Left lung (tissue), 10 donors: ENCODE results near the gene FAM241A. TPM values are rescaled to one million over a fixed set of nuclear protein-coding genes. Genes with fewer than 3 reads are reported as not detected.

Experiments
- ATAC-seq: fragments of 200-7000 bp; cut with Tn5 transposase; one replicate; pipeline ENCODE4 v1.9.1; 2020; ENCODE audit warnings: moderate library complexity
- DNase-seq, 4 donors: peaks; one replicate each; pipeline ENCODE4 v3.0.0-alpha.2; 2013 to 2020
- H3K27ac ChIP-seq, 2 donors: fragments of 200-600 bp; sonication (generic) in 1 of 2; one replicate each; pipeline versions ENCODE4 v1.5.0 to v1.8.0; 2020 to 2021
- H3K27me3 ChIP-seq, 2 donors: fragments of 200-600 bp; sonication (generic) in 1 of 2; one replicate each; pipeline versions ENCODE4 v1.5.0 to v1.8.0; 2020 to 2021
- H3K36me3 ChIP-seq, 2 donors: fragments of 200-600 bp; sonication (generic) in 1 of 2; one replicate each; pipeline versions ENCODE4 v1.5.0 to v1.8.0; 2020 to 2021
- H3K4me1 ChIP-seq, 2 donors: fragments of 200-600 bp; one replicate each; pipeline ENCODE4 v1.8.0; 2021
- H3K4me3 ChIP-seq, 2 donors: fragments of 200-600 bp; sonication (generic) in 1 of 2; one replicate each; pipeline versions ENCODE4 v1.5.0 to v1.8.0; 2020 to 2021; ENCODE audit warnings: mild to moderate bottlenecking in 1 of 2
- H3K9me3 ChIP-seq, 2 donors: fragments of 200-600 bp; sonication (generic) in 1 of 2; one replicate each; pipeline versions ENCODE4 v1.5.0 to v1.8.0; 2020 to 2021
- intact Hi-C, 2 donors: fragments of 100-400 bp; cut with DNase I; formaldehyde crosslinking; loops; one replicate each; pipeline versions ENCODE4 v1.11.2 to v1.14.2; 2022
- polyA plus RNA-seq, 6 donors: library from polyadenylated mRNA; unstranded; fragments of 120-200 nt; gene quantifications; one replicate each; pipeline ENCODE4 v1.2.1, GENCODE V29; 2013; ENCODE audit not compliant: insufficient read length in 6 of 6
- total RNA-seq, 2 donors: library from RNA; stranded (reverse); fragmentation: NEBNext Ultra II Directional; extraction: Animal tissue kit (Norgen Biotek cat#: 25700); gene quantifications; one replicate each; pipeline ENCODE4 v1.2.1, GENCODE V29; 2021
- TF ChIP-seq, protein P1 (sequence below), 2 donors: fragments of 200-600 bp; sonication (generic) in 1 of 2; IDR thresholded peaks; one replicate each; pipeline versions ENCODE4 v1.5.0 to v1.8.0; 2021; ENCODE audit warnings: antibody characterized with exemption in 2 of 2
- donor health status: DM: no; HTN: yes; CAD: no.
- donor health status: DM: no; HTN: no; CAD: no.

FAM241A gene
- total and polyA plus RNA-seq, 8 donors: 2.6 to 5.0 (median 3.0) TPM

DNA sequence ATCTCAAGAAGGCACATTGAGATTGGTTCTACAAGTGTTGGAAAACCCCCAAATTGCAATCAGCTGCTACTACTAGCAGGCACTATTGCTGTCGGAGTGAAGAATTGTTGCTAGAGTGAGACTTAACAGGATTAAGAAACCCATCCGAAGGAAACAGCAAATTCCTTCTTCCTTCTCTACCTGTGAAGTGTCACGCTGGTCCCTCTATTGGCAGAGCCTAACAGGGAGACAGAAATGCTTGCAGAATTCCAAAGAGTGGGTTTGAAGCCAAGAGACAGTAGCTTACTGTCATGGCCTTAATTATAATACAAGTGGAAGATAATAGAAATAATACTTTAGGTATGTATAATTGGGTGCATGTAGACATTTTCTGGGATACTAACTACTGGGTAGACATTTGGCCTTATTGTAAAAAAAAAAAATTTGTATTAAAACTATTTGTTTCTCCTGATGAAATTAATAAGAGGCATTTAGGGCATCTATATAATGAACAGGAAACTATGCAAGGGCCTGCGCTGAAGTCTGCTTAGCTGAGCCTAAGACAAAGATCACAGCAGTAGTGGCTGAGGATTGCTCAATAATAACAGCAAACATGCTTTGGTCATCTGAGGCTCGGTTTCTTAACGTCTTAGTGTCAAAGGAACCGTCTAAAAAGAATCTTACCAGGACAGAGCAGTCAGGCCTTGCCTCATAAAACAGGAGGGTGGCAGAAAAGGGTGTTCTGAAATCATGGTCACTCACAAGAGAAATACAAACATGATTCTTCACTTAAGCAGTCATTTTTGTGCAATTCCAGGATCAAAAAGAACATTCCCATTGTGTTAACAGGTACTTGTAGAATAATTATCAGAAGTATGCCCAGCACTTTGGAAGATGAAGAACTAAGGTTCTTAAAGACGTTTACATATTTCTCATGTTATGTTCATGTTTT, 40.8 kb downstream of the FAM241A start:
- peaks cover 0 to 14% of the 10 kb centered on the region in 2 donors for H3K4me1 ChIP-seq
- peaks cover 0 to 5% of the 10 kb centered on the region in 2 donors for H3K36me3 ChIP-seq
- no peaks in the 10 kb centered on the region for H3K9me3 ChIP-seq
- no peak overlapping the region for H3K27ac ChIP-seq
- ATAC-seq (peak; percentile 89), DNase-seq (no peak)
- intact Hi-C loops: no loop called here
- TF ChIP-seq, protein P1, sequence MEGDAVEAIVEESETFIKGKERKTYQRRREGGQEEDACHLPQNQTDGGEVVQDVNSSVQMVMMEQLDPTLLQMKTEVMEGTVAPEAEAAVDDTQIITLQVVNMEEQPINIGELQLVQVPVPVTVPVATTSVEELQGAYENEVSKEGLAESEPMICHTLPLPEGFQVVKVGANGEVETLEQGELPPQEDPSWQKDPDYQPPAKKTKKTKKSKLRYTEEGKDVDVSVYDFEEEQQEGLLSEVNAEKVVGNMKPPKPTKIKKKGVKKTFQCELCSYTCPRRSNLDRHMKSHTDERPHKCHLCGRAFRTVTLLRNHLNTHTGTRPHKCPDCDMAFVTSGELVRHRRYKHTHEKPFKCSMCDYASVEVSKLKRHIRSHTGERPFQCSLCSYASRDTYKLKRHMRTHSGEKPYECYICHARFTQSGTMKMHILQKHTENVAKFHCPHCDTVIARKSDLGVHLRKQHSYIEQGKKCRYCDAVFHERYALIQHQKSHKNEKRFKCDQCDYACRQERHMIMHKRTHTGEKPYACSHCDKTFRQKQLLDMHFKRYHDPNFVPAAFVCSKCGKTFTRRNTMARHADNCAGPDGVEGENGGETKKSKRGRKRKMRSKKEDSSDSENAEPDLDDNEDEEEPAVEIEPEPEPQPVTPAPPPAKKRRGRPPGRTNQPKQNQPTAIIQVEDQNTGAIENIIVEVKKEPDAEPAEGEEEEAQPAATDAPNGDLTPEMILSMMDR (IDR thresholded peaks at IDR 0.05): no peak
- no peak overlapping the region for H3K4me3 ChIP-seq
- H3K27me3 ChIP-seq: no peaks in the 10 kb centered on the region

DNA sequence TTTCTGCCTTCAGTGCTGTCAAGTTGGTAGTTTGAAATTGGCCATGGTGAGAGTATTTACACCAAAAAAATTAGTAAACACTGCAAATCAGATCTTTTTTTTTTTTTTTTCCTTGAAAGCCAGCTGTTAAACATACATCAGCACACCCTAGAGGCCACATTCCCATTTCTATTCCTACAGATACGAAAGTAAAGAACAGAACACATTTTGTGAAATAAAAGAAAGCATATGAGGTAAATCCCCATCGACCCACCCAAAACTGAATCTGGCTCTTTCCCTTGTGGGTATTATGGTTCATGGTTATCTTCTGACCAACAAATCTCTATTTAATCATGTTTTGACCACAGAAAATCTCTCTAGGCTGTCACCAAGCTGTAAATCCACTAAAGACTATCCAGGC, 44.5 kb downstream of the FAM241A start:
- Histone ChIP-seq H3K27me3 (no peaks in the 10 kb centered on the region), H3K9me3 (no peaks in the 10 kb centered on the region), H3K4me3 (no peak overlapping the region), H3K36me3 (peaks cover 0 to 5% of the 10 kb centered on the region in 2 donors), H3K4me1 (peaks cover 0 to 14% of the 10 kb centered on the region in 2 donors), H3K27ac (no peak overlapping the region)
- DNase-seq (no peak), ATAC-seq (no peak)
- TF ChIP-seq, protein P1 (IDR thresholded peaks at IDR 0.05): no peak
- intact Hi-C loops: no loop called here

DNA sequence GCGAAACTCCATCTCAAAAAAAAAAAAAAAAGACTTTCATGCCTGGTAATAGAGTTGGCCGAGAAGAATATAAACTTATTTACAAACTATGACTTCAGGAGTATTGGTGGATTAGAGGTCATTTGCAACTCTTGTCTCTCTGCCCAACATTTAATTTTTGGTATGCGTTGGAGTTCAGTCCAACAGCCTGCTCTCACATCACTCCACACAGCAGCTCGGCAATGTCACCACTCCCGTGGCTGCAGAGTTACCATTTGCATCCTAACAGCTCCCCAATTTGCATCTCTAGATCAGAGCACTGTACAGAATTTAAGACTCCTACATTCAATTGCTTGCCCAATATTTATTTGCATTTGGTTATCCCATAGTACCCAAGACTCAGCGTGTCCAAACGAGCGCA, 45.4 kb downstream of the FAM241A start:
- H3K4me3 ChIP-seq: no peak overlapping the region
- peaks cover 0 to 5% of the 10 kb centered on the region in 2 donors for H3K36me3 ChIP-seq
- ATAC-seq: no peak
- TF ChIP-seq, protein P1 (IDR thresholded peaks at IDR 0.05): no peak
- H3K27ac ChIP-seq: no peak overlapping the region
- peaks cover 0 to 8% of the 10 kb centered on the region in 2 donors for H3K4me1 ChIP-seq
- DNase-seq: no peak
- no peaks in the 10 kb centered on the region for H3K27me3 ChIP-seq
- intact Hi-C loops: no loop called here
- H3K9me3 ChIP-seq: no peaks in the 10 kb centered on the region

DNA sequence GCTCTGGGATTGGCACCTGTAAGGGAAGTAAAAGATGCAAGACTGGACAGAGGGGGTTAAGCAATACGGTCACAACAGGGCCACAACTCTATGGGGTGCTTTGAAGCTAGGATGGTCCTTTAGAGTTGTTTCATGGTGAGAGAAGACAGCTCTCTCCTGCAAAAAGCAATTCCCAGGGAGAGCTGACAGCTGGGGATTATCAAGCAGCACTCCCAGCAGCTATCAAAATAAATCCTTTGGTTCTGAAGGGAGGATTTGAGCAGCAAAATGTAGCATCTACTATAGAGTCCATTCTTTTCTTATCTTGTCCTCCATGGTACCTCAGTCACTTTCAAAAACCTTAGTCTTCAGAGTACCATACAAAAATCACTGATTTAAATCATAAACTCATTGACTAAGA, 51.2 kb downstream of the FAM241A start:
- Histone ChIP-seq H3K36me3 (no peaks in the 10 kb centered on the region), H3K27ac (no peak overlapping the region), H3K4me1 (no peaks in the 10 kb centered on the region), H3K27me3 (no peaks in the 10 kb centered on the region), H3K9me3 (no peaks in the 10 kb centered on the region), H3K4me3 (no peak overlapping the region)
- no peak for ATAC-seq
- TF ChIP-seq, protein P1 (IDR thresholded peaks at IDR 0.05): no peak
- DNase-seq: no peak
- intact Hi-C loops: no loop called here

DNA sequence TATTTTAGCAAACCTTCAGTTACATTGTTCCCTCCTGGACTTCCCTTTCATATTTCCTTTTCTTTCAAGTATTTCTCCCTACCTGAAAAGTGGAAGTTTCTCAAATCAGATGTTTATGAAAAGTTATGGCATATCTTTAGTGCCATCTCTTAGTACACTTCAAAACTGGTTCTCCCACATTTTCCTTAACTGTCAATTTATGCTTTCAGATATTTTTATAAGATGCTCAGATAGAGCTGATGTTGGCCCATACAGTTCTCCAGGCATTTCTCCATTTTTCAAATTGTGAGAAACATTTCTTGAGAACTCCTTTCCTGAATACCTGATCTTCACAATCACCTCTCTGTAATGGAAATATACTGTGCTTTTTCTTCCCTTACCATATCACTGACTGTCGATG, 53.8 kb downstream of the FAM241A start:
- intact Hi-C loops: no loop called here
- Histone ChIP-seq H3K27ac (no peak overlapping the region), H3K4me1 (no peaks in the 10 kb centered on the region), H3K36me3 (no peaks in the 10 kb centered on the region), H3K27me3 (no peaks in the 10 kb centered on the region), H3K9me3 (no peaks in the 10 kb centered on the region), H3K4me3 (no peak overlapping the region)
- DNase-seq: no peak
- no peak for ATAC-seq
- TF ChIP-seq, protein P1 (IDR thresholded peaks at IDR 0.05): no peak
